ENCODE measurements around the gene OVCH2. TPM values are rescaled to one million over a fixed set of nuclear protein-coding genes. Genes with fewer than 3 reads are reported as not detected.

The OVCH2 gene
- total RNA-seq, 1 experiment from 2014 or later: 0.79 TPM

DNA sequence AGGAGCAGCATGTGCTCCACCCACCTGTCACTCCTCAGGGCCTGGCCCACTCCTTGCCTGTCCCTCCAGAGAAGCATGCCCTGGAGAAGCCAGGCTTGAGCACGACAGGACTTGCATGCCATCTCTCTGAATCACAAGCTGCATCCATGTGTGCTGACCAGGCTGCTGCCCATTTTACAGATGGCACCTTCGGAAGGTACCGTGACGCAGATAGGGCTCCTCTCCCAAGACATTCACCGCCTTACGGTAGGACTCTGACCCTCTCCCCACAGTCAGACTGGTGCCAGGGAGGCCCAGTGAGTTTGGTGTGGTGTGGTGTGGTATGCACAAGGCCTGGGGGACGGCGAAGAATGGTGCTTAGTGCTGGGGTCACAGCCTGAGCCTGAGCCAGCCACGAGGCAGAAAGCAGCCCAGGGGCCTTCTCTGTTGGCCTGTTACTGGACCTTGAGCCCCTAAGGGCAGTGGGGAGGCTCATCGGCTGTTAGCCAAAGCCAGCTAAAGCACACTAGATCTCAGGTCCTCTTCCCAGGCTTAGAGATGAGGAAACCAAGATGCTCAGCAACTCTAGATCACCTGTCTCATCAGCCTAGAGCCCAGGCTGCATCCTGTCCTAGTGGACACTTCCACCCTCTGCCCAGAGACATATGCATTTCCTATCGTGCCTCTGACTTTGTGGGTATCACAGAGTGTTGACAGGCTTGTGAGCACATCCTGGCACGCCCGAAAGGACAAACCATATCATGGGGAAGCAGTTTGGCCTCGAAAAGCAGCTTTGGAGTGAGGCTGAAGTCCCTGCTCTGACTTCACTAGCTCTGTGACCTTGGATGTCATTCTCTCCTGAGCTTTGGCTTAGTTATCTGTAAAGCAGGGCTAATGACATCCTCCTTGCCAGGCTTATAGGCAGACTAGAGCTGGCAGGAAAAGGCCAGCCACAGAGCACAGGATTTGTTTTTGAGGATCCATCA lies 50.7 kb downstream of the OVCH2 start:
- CTCF ChIA-PET: interaction anchor here (0.6 to 15.8 kb wide), 15 partner anchors 8 to 837 kb away, joined by 3 to 488 read pairs (median 8); partner anchors contain the start of gene PPFIBP2

DNA sequence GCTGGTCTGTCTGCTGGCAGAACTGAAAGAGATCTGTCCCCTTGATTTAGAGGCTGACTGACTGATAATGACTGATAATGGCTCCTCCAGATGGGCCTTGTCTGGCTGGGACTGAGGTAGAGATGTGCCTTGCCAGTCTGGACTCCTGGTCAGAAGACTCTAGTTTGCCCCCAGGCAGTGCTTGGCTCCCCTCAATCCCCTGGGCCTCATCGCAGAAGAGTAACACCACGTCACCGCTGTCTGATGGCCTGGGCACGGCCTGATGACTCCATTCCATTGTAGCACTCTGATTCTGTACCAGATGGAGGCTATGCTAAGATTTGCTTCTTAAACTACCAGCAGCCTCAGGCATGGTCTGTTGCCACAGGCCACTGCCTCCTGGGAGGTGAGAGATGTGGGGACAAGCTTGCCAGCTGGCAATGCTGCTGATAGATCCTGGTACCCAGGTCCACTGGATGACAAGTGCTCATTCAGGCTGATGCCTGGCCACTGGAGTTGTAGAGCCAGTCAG lies 52.0 kb downstream of the OVCH2 start:
- Mint-ChIP-seq H3K36me3 (ENCODE audit: insufficient read depth, unreplicated experiment) (peaks cover 15% of the 10 kb centered on the region), H3K4me3 (ENCODE audit: unreplicated experiment) (no peak overlapping the region), H3K9me3 (ENCODE audit: unreplicated experiment) (no peaks in the 10 kb centered on the region), H3K4me1 (ENCODE audit: insufficient read depth, unreplicated experiment) (no peaks in the 10 kb centered on the region), H3K27ac (ENCODE audit: low read depth, unreplicated experiment) (peak overlapping the region; percentile 59), H3K27me3 (ENCODE audit: insufficient read depth, unreplicated experiment) (no peaks in the 10 kb centered on the region)
- POLR2A ChIA-PET: interaction anchor here (1.1 kb wide), 1 partner anchor 11 kb away, joined by 3 read pairs; no protein-coding TSS in a partner anchor
- TF ChIP-seq CTCF (IDR thresholded peaks at IDR 0.05; ENCODE audit: unreplicated experiment): no peak
- DNase-seq (ENCODE audit: unreplicated experiment): no peak
- CTCF ChIA-PET: interaction anchor here (0.6 to 15.8 kb wide), 11 partner anchors 11 to 836 kb away, joined by 3 to 488 read pairs (median 4); partner anchors contain the start of gene PPFIBP2
- intact Hi-C loops (cut with micrococcal nuclease): no loop called here
- no TSS peak for BruUV-seq (replicated peaks)

More for the DNA sequence above, 50.7 kb downstream of the OVCH2 start:
- no peaks in the 10 kb centered on the region for H3K4me1 Mint-ChIP-seq (ENCODE audit: insufficient read depth, unreplicated experiment)
- H3K36me3 Mint-ChIP-seq (ENCODE audit: insufficient read depth, unreplicated experiment): peaks cover 15% of the 10 kb centered on the region
- H3K27ac Mint-ChIP-seq (ENCODE audit: low read depth, unreplicated experiment): no peak overlapping the region
- no peaks in the 10 kb centered on the region for H3K27me3 Mint-ChIP-seq (ENCODE audit: insufficient read depth, unreplicated experiment)
- no peaks in the 10 kb centered on the region for H3K9me3 Mint-ChIP-seq (ENCODE audit: unreplicated experiment)
- POLR2A ChIA-PET: interaction anchor here (0.8 kb wide), 1 partner anchor 84 kb away, joined by 3 read pairs; no protein-coding TSS in a partner anchor
- TF ChIP-seq CTCF (IDR thresholded peaks at IDR 0.05; ENCODE audit: unreplicated experiment): no peak
- no peak for DNase-seq (ENCODE audit: unreplicated experiment)
- intact Hi-C loops (cut with micrococcal nuclease): no loop called here
- no TSS peak for BruUV-seq (replicated peaks)
- no peak overlapping the region for H3K4me3 Mint-ChIP-seq (ENCODE audit: unreplicated experiment)

GRCh38 chr11:7651700-7652099 lies 54.6 kb downstream of the OVCH2 start:
- Mint-ChIP-seq H3K27me3 (ENCODE audit: insufficient read depth, unreplicated experiment) (no peaks in the 10 kb centered on the region), H3K9me3 (ENCODE audit: unreplicated experiment) (no peaks in the 10 kb centered on the region), H3K4me3 (ENCODE audit: unreplicated experiment) (no peak overlapping the region), H3K4me1 (ENCODE audit: insufficient read depth, unreplicated experiment) (no peaks in the 10 kb centered on the region), H3K27ac (ENCODE audit: low read depth, unreplicated experiment) (no peak overlapping the region), H3K36me3 (ENCODE audit: insufficient read depth, unreplicated experiment) (peaks cover 15% of the 10 kb centered on the region)
- TF ChIP-seq CTCF (IDR thresholded peaks at IDR 0.05; ENCODE audit: unreplicated experiment): no peak
- no TSS peak for BruUV-seq (replicated peaks)
- intact Hi-C loops (cut with micrococcal nuclease): no loop called here
- DNase-seq (ENCODE audit: unreplicated experiment): no peak
- CTCF ChIA-PET: interaction anchor here (0.6 to 15.8 kb wide), 7 partner anchors 14 to 512 kb away, joined by 3 to 488 read pairs (median 3); partner anchors contain the start of gene PPFIBP2
- POLR2A ChIA-PET: interaction anchor here (1.3 kb wide), 1 partner anchor 14 kb away, joined by 5 read pairs; no protein-coding TSS in a partner anchor

GRCh38 chr11:7651140-7651551 lies 55.1 kb downstream of the OVCH2 start:
- Mint-ChIP-seq H3K4me1 (ENCODE audit: insufficient read depth, unreplicated experiment) (no peaks in the 10 kb centered on the region), H3K27ac (ENCODE audit: low read depth, unreplicated experiment) (no peak overlapping the region), H3K9me3 (ENCODE audit: unreplicated experiment) (no peaks in the 10 kb centered on the region), H3K27me3 (ENCODE audit: insufficient read depth, unreplicated experiment) (no peaks in the 10 kb centered on the region), H3K4me3 (ENCODE audit: unreplicated experiment) (no peak overlapping the region), H3K36me3 (ENCODE audit: insufficient read depth, unreplicated experiment) (peaks cover 15% of the 10 kb centered on the region)
- intact Hi-C loops (cut with micrococcal nuclease): no loop called here
- no peak for DNase-seq (ENCODE audit: unreplicated experiment)
- no peak for TF ChIP-seq CTCF (IDR thresholded peaks at IDR 0.05; ENCODE audit: unreplicated experiment)
- ChIA-PET POLR2A (interaction anchor here (1.3 kb wide), 1 partner anchor 13 kb away, joined by 5 read pairs; no protein-coding TSS in a partner anchor), CTCF (interaction anchor here (0.7 to 15.8 kb wide), 4 partner anchors 14 to 196 kb away, joined by 3 to 488 read pairs (median 13); partner anchors contain the start of gene PPFIBP2)
- BruUV-seq (replicated peaks): no TSS peak
